Prostate gland (tissue), 2 donors: Measurements from ENCODE around the gene CD274. TPM values are rescaled to one million over a fixed set of nuclear protein-coding genes. Genes with fewer than 3 reads are reported as not detected.
"Not testable (repeated sequence)": the region's sequence is repeated elsewhere in the genome, so short reads cannot be mapped to it uniquely, and the experiment has no call there.

Experiments
- DNase-seq: peaks from one replicate; pipeline ENCODE4 v3.0.0-alpha.2; 2019; ENCODE audit warnings: low spot score
- H3K27ac ChIP-seq, 2 donors: fragments of 200-600 bp; sonication (generic); 2 replicates each; pipeline ENCODE4 v1.5.1; 2017 to 2019
- H3K27me3 ChIP-seq: fragments of 200-600 bp; sonication (generic); replicated peaks from 2 replicates; pipeline ENCODE4 v1.5.1; 2019; ENCODE audit not compliant: insufficient read depth
- H3K36me3 ChIP-seq, 2 donors: fragments of 200-600 bp; sonication (generic); 1 replicate in 1 of 2; 2 replicates in 1 of 2; pipeline versions ENCODE4 v1.5.1 to v1.8.1; 2017 to 2019
- H3K4me1 ChIP-seq: fragments of 200-600 bp; sonication (generic); replicated peaks from 2 replicates; pipeline ENCODE4 v1.5.1; 2019
- H3K4me3 ChIP-seq, 2 donors: fragments of 200-600 bp; sonication (generic); 2 replicates each; pipeline ENCODE4 v1.5.1; 2017 to 2019
- H3K9me3 ChIP-seq: fragments of 200-600 bp; sonication (generic); 2 replicates; pipeline ENCODE4 v1.5.1; 2017
- CTCF ChIP-seq, 4 experiments: fragments of 200-600 bp in 2 of 4; fragments of 450-650 bp in 2 of 4; sonication (generic) in 2 of 4; IDR thresholded peaks; 1 replicate in 3 of 4; 2 replicates in 1 of 4; pipeline ENCODE4 v1.5.1; 2016 to 2019; ENCODE audit warnings: antibody characterized with exemption in 4 of 4, mild to moderate bottlenecking in 2 of 4, moderate library complexity in 2 of 4
- POLR2A ChIP-seq: fragments of 450-650 bp; IDR thresholded peaks from one replicate; pipeline ENCODE4 v1.6.1; 2016; ENCODE audit warnings: antibody characterized with exemption, mild to moderate bottlenecking
- POLR2AphosphoS5 ChIP-seq: sonication (generic); formaldehyde crosslinking; IDR thresholded peaks from one replicate; pipeline ENCODE4 v1.6.1; 2017; ENCODE audit warnings: antibody characterized with exemption
- WGBS: methylation state at CpG from one replicate; pipeline ENCODE4 v1.1.5; 2018; 5-methylcytosine and 5-hydroxymethylcytosine counted together
- intact Hi-C: fragments of 100-400 bp; cut with DNase I; formaldehyde crosslinking; loops from one replicate; pipeline ENCODE4 v1.14.2; 2022
- total RNA-seq, 2 donors: library from RNA; depleted of rRNA; stranded (reverse); fragments of >200 nt; gene quantifications; one replicate each; pipeline ENCODE4 v1.1.0, GENCODE V29; 2016

The CD274 gene
- total RNA-seq, 2 donors from 2014 or later, result 0.82 to 1.9 TPM

GRCh38 chr9:5489630-5490490 lies 39.5 kb downstream of the CD274 start:
- H3K9me3 ChIP-seq, result no peaks in the 10 kb centered on the region
- intact Hi-C loops, result no loop called here
- 84% methylated on average over 9 of the region's 9 CpGs for WGBS
- H3K4me1 ChIP-seq, result no peaks in the 10 kb centered on the region
- DNase-seq, result no peak
- no peaks in the 10 kb centered on the region for H3K36me3 ChIP-seq
- no peak overlapping the region for H3K4me3 ChIP-seq
- TF ChIP-seq POLR2AphosphoS5 (no peak), CTCF (IDR thresholded peaks at IDR 0.05) (no peak), POLR2A (no peak)
- H3K27ac ChIP-seq, result no peak overlapping the region
- H3K27me3 ChIP-seq, result no peaks in the 10 kb centered on the region

GRCh38 chr9:5492965-5493678 lies 42.8 kb downstream of the CD274 start:
- Histone ChIP-seq H3K4me3 (no peak overlapping the region), H3K9me3 (no peaks in the 10 kb centered on the region), H3K4me1 (no peaks in the 10 kb centered on the region), H3K36me3 (no peaks in the 10 kb centered on the region), H3K27me3 (no peaks in the 10 kb centered on the region), H3K27ac (no peak overlapping the region)
- WGBS, result 100% methylated on average over 1 of the region's 1 CpG
- intact Hi-C loops, result no loop called here
- TF ChIP-seq POLR2A, result no peak
- no peak for TF ChIP-seq CTCF (IDR thresholded peaks at IDR 0.05)
- no peak for TF ChIP-seq POLR2AphosphoS5
- no peak for DNase-seq

GRCh38 chr9:5493679-5494511 lies 43.6 kb downstream of the CD274 start:
- TF ChIP-seq POLR2A (no peak), POLR2AphosphoS5 (no peak), CTCF (IDR thresholded peaks at IDR 0.05) (no peak)
- no peak overlapping the region for H3K4me3 ChIP-seq
- H3K27ac ChIP-seq, result no peak overlapping the region
- no peaks in the 10 kb centered on the region for H3K27me3 ChIP-seq
- intact Hi-C loops, result no loop called here
- WGBS, result 74% methylated on average over 7 of the region's 8 CpGs
- H3K4me1 ChIP-seq, result no peaks in the 10 kb centered on the region
- no peak for DNase-seq
- no peaks in the 10 kb centered on the region for H3K9me3 ChIP-seq
- no peaks in the 10 kb centered on the region for H3K36me3 ChIP-seq

GRCh38 chr9:5494765-5495164 lies 44.4 kb downstream of the CD274 start:
- H3K27me3 ChIP-seq, H3K27ac ChIP-seq, intact Hi-C loops, H3K4me1 ChIP-seq, H3K4me3 ChIP-seq, DNase-seq, H3K36me3 ChIP-seq, H3K9me3 ChIP-seq: not testable (repeated sequence)
- 56% methylated on average over 3 of the region's 3 CpGs for WGBS

GRCh38 chr9:5499157-5499556 lies 48.8 kb downstream of the CD274 start:
- no peak overlapping the region for H3K4me3 ChIP-seq
- no peak overlapping the region for H3K27ac ChIP-seq

More at GRCh38 chr9:5499157-5499556, 48.8 kb downstream of the CD274 start:
- Histone ChIP-seq H3K4me1 (no peaks in the 10 kb centered on the region), H3K27me3 (no peaks in the 10 kb centered on the region), H3K9me3 (no peaks in the 10 kb centered on the region), H3K36me3 (no peaks in the 10 kb centered on the region)
- intact Hi-C loops, result no loop called here
- no peak for TF ChIP-seq POLR2A
- TF ChIP-seq CTCF (IDR thresholded peaks at IDR 0.05), result no peak
- no peak for TF ChIP-seq POLR2AphosphoS5
- no peak for DNase-seq
- 100% methylated on average over 1 of the region's 1 CpG for WGBS
